GM10248 (cell line): Measurements from ENCODE around the gene CPNE5.

Experiments used
- CTCF ChIA-PET: fragments of 300-600 bp; sonication (Branson Sonifier 250); formaldehyde crosslinking; extraction: SDS; loops from one replicate; lab custom pipeline; 2021; ENCODE audit warnings: antibody characterized with exemption; lab: Yijun Ruan, JAX
- POLR2A ChIA-PET: fragments of 350-650 bp; sonication (Branson Sonifier 250); formaldehyde crosslinking; extraction: SDS; loops from one replicate; lab custom pipeline; 2020; ENCODE audit warnings: antibody characterized with exemption; lab: Yijun Ruan, JAX
- DNase-seq: peaks from one replicate; pipeline ENCODE4 v3.0.0; 2012; ENCODE audit errors: extremely low spot score
- TF ChIP-seq, protein P1 (sequence below): IDR thresholded peaks from 2 replicates; pipeline ENCODE4 v1.5.1; 2012; ENCODE audit warnings: mild to moderate bottlenecking, low read depth; ENCODE audit errors: extremely low read depth, missing control alignments, control extremely low read depth

The CPNE5 gene

DNA sequence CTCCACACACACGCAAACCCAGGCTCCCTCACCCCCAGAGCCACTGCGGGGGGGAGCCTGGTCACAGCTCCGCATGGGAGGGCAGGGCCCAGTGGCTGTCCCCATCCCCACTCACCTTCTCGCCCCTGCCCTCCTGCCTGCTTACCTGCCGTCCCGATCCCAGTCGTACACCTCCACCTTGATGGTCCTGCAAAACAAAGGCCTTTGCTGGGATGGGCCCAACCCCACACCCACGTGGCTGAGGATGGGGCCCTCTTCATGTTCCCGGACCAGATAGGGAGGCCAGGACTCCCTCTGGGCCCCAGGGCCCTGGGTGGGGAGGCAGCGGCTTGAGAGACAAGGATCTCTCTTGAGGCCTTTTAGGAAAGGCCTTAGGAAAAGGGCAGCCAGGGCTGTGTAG lies 74.1 kb downstream of the CPNE5 start:
- CTCF ChIA-PET, result interaction anchor here (0.9 to 26.2 kb wide), 33 partner anchors 3 to 474 kb away, joined by 3 to 596 read pairs (median 5); partner anchors contain the start of genes MTCH1 and PPIL1
- no peak for DNase-seq
- POLR2A ChIA-PET, result no interaction called here
- TF ChIP-seq, protein P1, sequence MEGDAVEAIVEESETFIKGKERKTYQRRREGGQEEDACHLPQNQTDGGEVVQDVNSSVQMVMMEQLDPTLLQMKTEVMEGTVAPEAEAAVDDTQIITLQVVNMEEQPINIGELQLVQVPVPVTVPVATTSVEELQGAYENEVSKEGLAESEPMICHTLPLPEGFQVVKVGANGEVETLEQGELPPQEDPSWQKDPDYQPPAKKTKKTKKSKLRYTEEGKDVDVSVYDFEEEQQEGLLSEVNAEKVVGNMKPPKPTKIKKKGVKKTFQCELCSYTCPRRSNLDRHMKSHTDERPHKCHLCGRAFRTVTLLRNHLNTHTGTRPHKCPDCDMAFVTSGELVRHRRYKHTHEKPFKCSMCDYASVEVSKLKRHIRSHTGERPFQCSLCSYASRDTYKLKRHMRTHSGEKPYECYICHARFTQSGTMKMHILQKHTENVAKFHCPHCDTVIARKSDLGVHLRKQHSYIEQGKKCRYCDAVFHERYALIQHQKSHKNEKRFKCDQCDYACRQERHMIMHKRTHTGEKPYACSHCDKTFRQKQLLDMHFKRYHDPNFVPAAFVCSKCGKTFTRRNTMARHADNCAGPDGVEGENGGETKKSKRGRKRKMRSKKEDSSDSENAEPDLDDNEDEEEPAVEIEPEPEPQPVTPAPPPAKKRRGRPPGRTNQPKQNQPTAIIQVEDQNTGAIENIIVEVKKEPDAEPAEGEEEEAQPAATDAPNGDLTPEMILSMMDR, result no peak

DNA sequence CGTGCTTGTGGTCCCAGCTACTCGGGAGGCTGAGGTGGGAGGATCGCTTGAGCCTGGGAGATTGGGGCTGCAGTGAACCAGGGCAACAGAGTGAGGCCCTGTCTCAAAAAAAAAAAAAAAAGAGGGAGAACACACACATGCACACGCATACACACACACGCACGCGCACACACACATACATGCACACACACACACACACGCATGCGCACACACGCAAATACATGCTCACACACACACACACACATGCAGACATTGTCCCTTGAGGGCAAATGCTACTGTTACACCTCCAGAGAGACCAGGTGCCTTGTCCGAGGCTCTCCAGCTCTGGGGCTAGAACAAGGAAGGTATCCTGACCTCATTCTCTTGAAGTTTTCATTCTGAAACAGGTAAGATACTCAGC lies 77.1 kb downstream of the CPNE5 start:
- ChIA-PET CTCF (interaction anchor here (0.8 to 25.8 kb wide), 8 partner anchors 11 to 256 kb away, joined by 3 to 596 read pairs (median 5); no protein-coding TSS in a partner anchor), POLR2A (no interaction called here)
- TF ChIP-seq, protein P1, result no peak
- DNase-seq, result no peak

DNA sequence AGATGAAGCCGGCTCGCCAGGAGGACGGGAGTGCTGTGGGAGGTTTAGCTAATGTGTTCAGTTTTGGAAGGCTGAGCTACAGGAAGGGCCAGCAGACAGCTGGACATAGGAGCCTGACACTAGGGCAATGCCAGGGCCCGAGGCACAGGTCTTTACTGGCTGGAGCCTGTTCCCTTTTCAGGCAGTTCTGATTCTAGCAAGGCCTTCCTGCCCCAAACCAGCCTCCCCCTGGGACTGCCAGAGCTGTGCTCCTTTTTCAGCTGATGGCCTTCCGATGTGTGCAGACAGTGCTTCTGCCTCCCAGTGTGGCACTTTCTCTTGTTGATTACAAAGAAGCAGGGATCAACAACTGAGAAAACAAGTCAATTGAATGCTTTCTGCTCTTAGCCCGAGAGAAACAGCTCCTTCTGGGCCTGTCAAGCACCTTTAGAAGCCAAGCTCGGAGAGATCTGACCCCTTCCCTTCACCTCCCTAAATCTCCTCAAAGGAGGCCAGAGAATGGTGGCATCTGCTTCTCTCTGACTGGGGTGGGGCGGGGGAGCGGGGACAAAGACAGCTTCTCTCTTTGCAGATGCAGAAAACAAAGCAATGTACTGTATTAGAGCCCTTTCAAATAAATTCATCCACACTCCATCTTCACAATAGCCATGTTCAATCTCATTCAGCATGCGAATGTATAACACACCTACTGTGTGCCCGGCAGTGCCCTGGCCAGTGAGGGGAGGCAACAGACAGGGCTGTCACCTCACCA lies 78.4 kb downstream of the CPNE5 start:
- POLR2A ChIA-PET, result interaction anchor here (0.6 to 1.1 kb wide), 3 partner anchors 42 to 78 kb away, joined by 3 read pairs; no protein-coding TSS in a partner anchor
- TF ChIP-seq, protein P1, result no peak
- no peak for DNase-seq
- CTCF ChIA-PET, result interaction anchor here (1.0 to 25.8 kb wide), 12 partner anchors 13 to 257 kb away, joined by 3 to 596 read pairs (median 14); partner anchors contain the start of gene C6orf89

GRCh38 chr6:36759148-36759759 lies 80.0 kb downstream of the CPNE5 start:
- peak; percentile 89 for DNase-seq
- TF ChIP-seq, protein P1, result peak; percentile 97
- ChIA-PET CTCF (interaction anchor here (0.6 to 25.8 kb wide), 65 partner anchors 12 to 619 kb away, joined by 3 to 596 read pairs (median 5); partner anchors contain the start of genes C6orf89, CDKN1A and RAB44), POLR2A (interaction anchor here (0.5 to 1.0 kb wide), 2 partner anchors 71 to 161 kb away, joined by 3 to 4 read pairs; no protein-coding TSS in a partner anchor)

- CTCF ChIA-PET, result interaction anchor here (0.7 to 25.8 kb wide), 56 partner anchors 11 to 619 kb away, joined by 3 to 596 read pairs (median 6); partner anchors contain the start of genes C6orf89, CDKN1A and RAB44
- no peak for DNase-seq
- TF ChIP-seq, protein P1, result no peak
- POLR2A ChIA-PET, result interaction anchor here (1.0 kb wide), 1 partner anchor 71 kb away, joined by 4 read pairs; no protein-coding TSS in a partner anchor
Measured at GRCh38 chr6:36758516-36759147, 80.6 kb downstream of the CPNE5 start.
